GM19455 (cell line): Measurements from ENCODE around the gene LIMCH1.

Source experiments
- ATAC-seq: cut with Tn5 transposase; IDR thresholded peaks from one replicate; pipeline ENCODE4 v1.9.1; 2021; ENCODE audit not compliant: unreplicated experiment

LIMCH1 gene

GRCh38 chr4:41567186-41567585 lies 29.2 kb downstream of the LIMCH1 start:
- no peak for ATAC-seq

DNA sequence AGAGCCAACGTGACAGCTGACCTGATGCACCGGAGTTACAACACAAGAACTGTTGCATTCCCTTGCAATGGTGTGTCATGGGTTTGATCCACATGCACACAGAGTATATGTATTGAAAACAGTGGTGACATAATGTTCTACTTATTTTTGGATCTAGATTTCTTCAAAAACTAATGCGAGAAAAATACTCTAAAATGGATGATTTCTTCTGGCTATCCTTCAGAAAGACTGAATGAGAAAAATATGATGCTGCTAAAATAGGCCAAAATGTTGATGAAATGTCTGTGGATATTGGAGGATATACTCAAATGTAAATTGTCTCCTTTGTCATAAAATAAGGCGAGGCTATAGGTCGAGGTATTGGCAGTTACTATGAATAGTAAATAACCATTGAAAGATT lies 30.4 kb downstream of the LIMCH1 start:
- no peak for ATAC-seq

DNA sequence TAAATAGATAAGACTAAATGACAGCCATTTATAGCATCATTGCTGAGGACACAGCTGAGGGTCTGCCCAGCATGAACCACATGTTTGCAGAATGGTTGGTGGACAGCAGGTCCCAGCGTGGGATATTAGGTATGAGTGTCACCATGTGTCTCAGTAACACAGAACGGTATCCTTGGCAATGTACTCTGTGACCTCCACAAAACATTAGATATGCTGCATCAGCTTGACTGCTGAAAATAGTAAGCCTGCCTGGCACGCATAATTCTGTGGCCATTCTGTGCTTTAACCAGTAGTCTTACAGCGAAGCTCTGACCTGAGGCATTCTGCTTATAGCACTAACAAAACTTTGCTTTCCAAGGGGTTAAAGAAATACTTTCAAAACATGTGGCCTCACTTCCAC lies 32.0 kb downstream of the LIMCH1 start:
- no peak for ATAC-seq

DNA sequence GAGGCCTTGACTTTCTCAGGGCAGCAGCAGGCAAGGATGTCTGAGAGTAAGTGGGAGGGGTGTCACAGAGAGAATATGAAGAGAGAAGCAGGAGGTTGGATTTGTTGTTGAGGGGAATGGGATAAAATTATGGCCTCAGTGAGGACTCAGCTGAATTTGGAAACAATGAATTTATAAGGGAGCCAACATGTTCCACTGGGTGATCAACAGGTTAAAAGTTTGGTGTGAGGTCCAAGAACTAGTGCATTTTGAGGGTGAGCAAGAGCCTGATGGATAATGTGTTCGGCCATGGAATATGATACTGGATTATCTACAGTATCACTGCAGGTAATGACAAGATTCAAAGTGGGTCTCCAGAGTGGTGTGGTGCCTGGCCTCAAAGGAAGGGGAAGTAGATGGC lies 33.5 kb downstream of the LIMCH1 start:
- ATAC-seq = no peak

- no peak for ATAC-seq
Observed at GRCh38 chr4:41572516-41572915, 34.6 kb downstream of the LIMCH1 start.

DNA sequence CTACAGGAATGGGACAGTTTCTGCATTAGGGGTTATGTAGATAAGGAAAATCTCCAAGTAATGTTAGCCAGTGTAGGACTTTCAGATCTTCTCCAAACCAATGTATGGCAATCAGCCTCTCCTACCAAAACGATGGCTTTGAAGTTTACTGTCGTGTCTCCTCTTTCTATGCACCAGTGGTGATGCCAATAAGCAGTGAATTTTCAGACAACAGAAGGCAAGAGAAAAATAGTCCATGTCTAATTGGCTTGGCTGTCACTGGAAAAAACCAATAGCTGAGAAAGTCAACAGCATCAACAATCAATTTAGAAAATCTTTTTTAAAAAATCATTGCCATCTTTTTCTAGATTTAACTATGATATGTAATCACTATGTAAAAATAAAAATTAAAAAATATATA lies 35.0 kb downstream of the LIMCH1 start:
- no peak for ATAC-seq

DNA sequence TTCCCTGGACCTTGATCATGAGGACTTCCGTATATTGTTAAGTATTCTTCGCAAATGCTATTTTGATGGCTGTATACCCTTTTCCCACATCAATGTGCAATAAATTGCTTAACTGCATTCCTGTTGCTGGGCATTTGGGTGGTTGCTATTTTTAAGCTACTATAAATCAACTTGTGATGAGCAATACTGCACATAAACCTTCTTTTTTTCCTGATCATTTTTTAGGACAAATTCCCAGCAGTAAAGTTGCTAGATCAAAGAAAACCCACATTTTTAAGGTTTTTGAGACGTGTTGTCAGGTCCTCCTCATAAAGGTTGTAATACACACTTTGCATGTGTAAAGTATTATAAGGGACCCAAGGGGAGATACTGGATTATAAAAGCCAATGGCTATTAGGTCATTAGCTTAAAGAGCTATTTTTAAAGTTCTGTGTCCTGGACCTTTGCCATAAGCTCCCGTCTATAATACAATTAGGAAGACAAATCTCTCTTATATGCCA lies 35.6 kb downstream of the LIMCH1 start:
- no peak for ATAC-seq

GRCh38 chr4:41575207-41575606 lies 37.2 kb downstream of the LIMCH1 start:
- no peak for ATAC-seq

DNA sequence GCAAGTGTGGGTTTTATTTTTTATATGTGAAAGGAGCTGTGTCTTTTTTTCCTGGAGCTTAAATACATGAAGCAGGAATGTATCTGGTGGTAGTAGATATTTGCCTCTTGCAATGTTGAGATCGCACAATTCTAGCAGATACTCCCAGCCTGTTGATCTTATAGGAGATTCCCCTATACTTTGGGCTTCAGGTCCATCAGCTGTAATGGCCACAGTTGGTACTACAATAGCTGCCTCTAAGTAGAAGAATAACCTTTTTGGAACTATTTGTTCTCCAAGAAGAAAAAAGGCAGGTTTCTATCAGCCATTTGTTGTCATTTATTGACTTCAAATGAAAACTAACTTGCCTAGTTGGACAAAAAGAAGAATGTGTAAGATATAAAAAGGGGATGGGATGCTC lies 37.7 kb downstream of the LIMCH1 start:
- ATAC-seq = no peak

- ATAC-seq = no peak
Observed at GRCh38 chr4:41579043-41579442, 41.1 kb downstream of the LIMCH1 start.

- no peak for ATAC-seq
Observed at GRCh38 chr4:41579526-41579925, 41.6 kb downstream of the LIMCH1 start.

DNA sequence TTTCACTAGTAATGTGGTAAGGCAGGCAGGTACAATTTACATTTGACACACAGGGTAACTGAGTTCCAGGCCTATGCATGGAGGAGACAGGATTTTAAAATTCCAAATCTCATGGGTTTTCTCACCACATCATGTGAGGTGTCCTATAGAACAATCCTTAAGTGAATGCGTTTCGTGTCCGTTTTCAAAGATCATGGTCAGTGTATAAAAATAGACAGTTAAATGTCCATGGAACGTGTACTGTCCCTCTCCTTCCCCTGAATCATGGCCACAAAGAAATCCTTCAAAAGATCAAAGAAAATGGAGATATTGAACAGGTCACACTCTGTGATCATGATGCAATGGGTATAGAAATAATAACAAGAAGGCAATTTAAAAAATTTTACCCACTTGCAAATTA lies 42.0 kb downstream of the LIMCH1 start:
- no peak for ATAC-seq

- no peak for ATAC-seq
Observed at GRCh38 chr4:41586675-41587225, 48.8 kb downstream of the LIMCH1 start.

- no peak for ATAC-seq
Observed at GRCh38 chr4:41587286-41587685, 49.3 kb downstream of the LIMCH1 start.

- no peak for ATAC-seq
Observed at GRCh38 chr4:41590591-41590990, 52.6 kb downstream of the LIMCH1 start.

- ATAC-seq = no peak
Observed at GRCh38 chr4:41594432-41594831, 56.5 kb downstream of the LIMCH1 start.

GRCh38 chr4:41597494-41597893 lies 59.5 kb downstream of the LIMCH1 start:
- ATAC-seq = no peak

GRCh38 chr4:41598580-41598979 lies 60.6 kb downstream of the LIMCH1 start:
- ATAC-seq = no peak

DNA sequence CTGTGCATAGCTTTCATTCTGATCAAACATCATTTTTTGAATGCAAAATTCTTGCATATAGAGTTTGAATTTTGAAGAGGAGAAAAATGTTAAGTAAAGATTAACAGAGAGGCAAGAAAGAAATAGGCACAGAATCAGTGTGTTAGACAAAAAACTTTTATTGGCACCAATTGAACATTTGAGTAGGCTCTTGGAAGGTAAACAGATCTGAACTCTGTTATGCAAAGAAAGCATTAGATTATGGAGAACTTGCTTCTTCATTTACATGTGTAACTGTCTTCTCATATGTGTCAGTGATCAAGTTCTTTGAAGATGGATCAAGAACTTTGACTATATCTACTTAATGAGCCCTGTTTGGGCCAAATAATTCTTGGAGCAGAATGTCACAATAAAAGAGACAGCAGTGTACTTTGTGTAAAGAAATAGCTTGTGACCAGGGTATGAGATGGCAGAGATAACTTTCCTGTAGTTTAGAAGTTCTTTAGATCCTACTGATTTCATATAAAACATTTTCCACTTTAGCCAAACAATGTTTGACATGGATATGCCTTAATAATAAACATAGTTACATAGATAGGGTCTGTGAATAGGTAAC lies 61.3 kb downstream of the LIMCH1 start:
- ATAC-seq = no peak

- ATAC-seq = no peak
Observed at GRCh38 chr4:41600243-41600912, 62.4 kb downstream of the LIMCH1 start.

DNA sequence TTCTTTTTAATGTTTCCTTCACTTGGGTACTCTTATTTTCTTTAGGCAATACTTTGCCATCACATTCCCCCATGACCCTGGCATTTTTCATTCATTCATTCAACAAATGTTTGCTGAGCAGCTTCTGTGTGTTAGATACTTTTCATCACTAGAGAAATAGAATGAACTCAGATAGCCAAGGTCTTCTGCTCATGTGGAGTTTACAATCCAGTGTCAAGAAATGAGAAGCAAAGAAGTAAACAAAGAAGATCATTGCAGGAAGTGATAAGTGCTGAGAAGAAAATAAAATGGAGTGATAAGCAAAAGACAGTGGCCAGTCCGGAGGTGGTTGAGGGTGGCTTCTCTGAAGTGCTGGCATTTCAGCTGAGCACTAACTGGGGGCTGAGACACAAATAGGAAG lies 63.1 kb downstream of the LIMCH1 start:
- no peak for ATAC-seq

- ATAC-seq = no peak
Observed at GRCh38 chr4:41602113-41602512, 64.2 kb downstream of the LIMCH1 start.
